HepG2 (cell line): ENCODE data around the gene FUCA2. TPM values are rescaled to one million over a fixed set of nuclear protein-coding genes. Genes with fewer than 3 reads are reported as not detected.

Experiments
- ARID3A ChIP-seq: IDR thresholded peaks from 2 replicates; pipeline ENCODE4 v1.6.1; 2012; ENCODE audit warnings: low read depth, low read length, improper control_type of control experiment
- ATF1 ChIP-seq: IDR thresholded peaks from 2 replicates; pipeline ENCODE4 v1.6.1; 2016; ENCODE audit warnings: mild to moderate bottlenecking, control low read depth
- CAMTA2 ChIP-seq: sonication (generic); formaldehyde crosslinking; IDR thresholded peaks from 2 replicates; pipeline ENCODE4 v1.4.0; 2020; ENCODE audit warnings: mild to moderate bottlenecking, missing genetic modification reagents, borderline replicate concordance
- ELK4 ChIP-seq: sonication (generic); formaldehyde crosslinking; IDR thresholded peaks from 2 replicates; pipeline ENCODE4 v1.9.0; 2021; ENCODE audit warnings: missing genetic modification reagents, borderline replicate concordance
- GABPA ChIP-seq, 2 experiments: IDR thresholded peaks; 2 replicates each; pipeline ENCODE4 v1.6.1; 2011 to 2016; ENCODE audit warnings: low read depth in 2 of 2, low read length in 1 of 2, missing biosample characterization in 1 of 2, missing genetic modification characterization in 1 of 2
- HDAC6 ChIP-seq: fragments of 200-600 bp; sonication (generic); IDR thresholded peaks from 2 replicates; pipeline ENCODE4 v1.7.0; 2017; ENCODE audit warnings: mild to moderate bottlenecking, antibody characterized with exemption, low read length, low read depth
- HOXA9 ChIP-seq: sonication (generic); formaldehyde crosslinking; IDR thresholded peaks from 2 replicates; pipeline ENCODE4 v1.8.1; 2022; ENCODE audit warnings: missing genetic modification reagents, mild to moderate bottlenecking, moderate library complexity, borderline replicate concordance
- NCOA1 ChIP-seq: sonication (generic); formaldehyde crosslinking; IDR thresholded peaks from 2 replicates; pipeline ENCODE4 v1.9.0; 2021; ENCODE audit warnings: missing genetic modification reagents
- NFAT5 ChIP-seq: sonication (generic); formaldehyde crosslinking; IDR thresholded peaks from 2 replicates; pipeline ENCODE4 v1.4.0; 2020; ENCODE audit warnings: missing genetic modification reagents
- POGK ChIP-seq: sonication (generic); formaldehyde crosslinking; conservative IDR thresholded peaks from 2 replicates; pipeline ENCODE4 v1.8.0; 2022; ENCODE audit warnings: mild to moderate bottlenecking, moderate library complexity, missing genetic modification reagents
- SCMH1 ChIP-seq: sonication (generic); formaldehyde crosslinking; IDR thresholded peaks from 2 replicates; pipeline ENCODE4 v1.9.0; 2021; ENCODE audit warnings: missing genetic modification reagents, mild to moderate bottlenecking, borderline replicate concordance
- ZNF296 ChIP-seq: sonication (generic); formaldehyde crosslinking; conservative IDR thresholded peaks from 2 replicates; pipeline ENCODE4 v1.5.0; 2020; ENCODE audit warnings: mild to moderate bottlenecking, missing genetic modification reagents
- ZNF503 ChIP-seq: sonication (generic); formaldehyde crosslinking; IDR thresholded peaks from 2 replicates; pipeline ENCODE4 v1.4.0; 2020; ENCODE audit warnings: missing genetic modification reagents
- ZNF788 ChIP-seq: sonication (generic); formaldehyde crosslinking; IDR thresholded peaks from 2 replicates; pipeline ENCODE4 v1.5.0; 2020; ENCODE audit warnings: mild to moderate bottlenecking, missing genetic modification reagents, borderline replicate concordance
- ZNF878 ChIP-seq: sonication (generic); formaldehyde crosslinking; IDR thresholded peaks from 2 replicates; pipeline ENCODE4 v1.8.1; 2023; ENCODE audit warnings: mild to moderate bottlenecking, missing genetic modification reagents, moderate library complexity
- polyA plus RNA-seq, 8 experiments: library from polyadenylated mRNA; depleted of rRNA in 3 of 8; stranded (reverse) in 7 of 8; unstranded in 1 of 8; fragments of >200 nt; fragmentation: Illumina TruSeq in 4 of 8; extraction: Trizol in 4 of 8; gene quantifications; 2 replicates each; pipeline versions ENCODE4 v1.2.1 to v1.2.3, GENCODE V29; 2011 to 2016; ENCODE audit warnings: low read depth in 4 of 8, missing spikeins in 1 of 8, mixed read lengths in 1 of 8; ENCODE audit not compliant: insufficient read depth in 1 of 8
- total RNA-seq, 5 experiments: library from RNA; depleted of rRNA; stranded (reverse); fragments of >200 nt; fragmentation: Illumina TruSeq; extraction: Trizol; gene quantifications; 2 replicates each; pipeline ENCODE4 v1.2.3, GENCODE V29; 2016; ENCODE audit warnings: low read depth in 1 of 5

FUCA2 gene
- total and polyA plus RNA-seq, 2 of the 13 experiments (the other 11 are each of a cell fraction or from before 2014, with no cell fraction given) = 87.4 to 144 TPM

- TF ChIP-seq ARID3A = no peak
- 0 out of 2 replicates have a peak, but pooled peaks have one; percentile 24 for TF ChIP-seq NCOA1 (CRISPR knock-in tag)
- TF ChIP-seq ZNF296 (CRISPR knock-in tag) = peak; percentile 79
- TF ChIP-seq ZNF878 (CRISPR knock-in tag) = peak; percentile 85; the same call in 1 of the 2 replicates
- no peak for TF ChIP-seq SCMH1 (CRISPR knock-in tag)
- no peak for TF ChIP-seq HDAC6
- TF ChIP-seq GABPA (IDR thresholded peaks at IDR 0.05; ENCODE audit: low read depth, low read length) = peak; percentile 74
- TF ChIP-seq GABPA (CRISPR knock-in tag; IDR thresholded peaks at IDR 0.05; ENCODE audit: low read depth) = peak; percentile 92
- no peak for TF ChIP-seq ATF1 (CRISPR knock-in tag)
- no peak for TF ChIP-seq CAMTA2 (CRISPR knock-in tag)
- TF ChIP-seq POGK (CRISPR knock-in tag) = peak; percentile 66; the same call in 1 of the 2 replicates
- peak; percentile 64 for TF ChIP-seq ZNF788 (CRISPR knock-in tag)
- no peak for TF ChIP-seq ELK4
- TF ChIP-seq ZNF503 (CRISPR knock-in tag) = peak; percentile 86
- TF ChIP-seq NFAT5 = no peak
- TF ChIP-seq HOXA9 = peak; percentile 87; the same call in 1 of the 2 replicates
Observed at GRCh38 chr6:143510991-143511891, at the start of gene FUCA2 (continued).
